ENCODE results near the gene MALT1.
"Not testable (repeated sequence)": the region's sequence is repeated elsewhere in the genome, so short reads cannot be mapped to it uniquely, and the experiment has no call there.

DNA sequence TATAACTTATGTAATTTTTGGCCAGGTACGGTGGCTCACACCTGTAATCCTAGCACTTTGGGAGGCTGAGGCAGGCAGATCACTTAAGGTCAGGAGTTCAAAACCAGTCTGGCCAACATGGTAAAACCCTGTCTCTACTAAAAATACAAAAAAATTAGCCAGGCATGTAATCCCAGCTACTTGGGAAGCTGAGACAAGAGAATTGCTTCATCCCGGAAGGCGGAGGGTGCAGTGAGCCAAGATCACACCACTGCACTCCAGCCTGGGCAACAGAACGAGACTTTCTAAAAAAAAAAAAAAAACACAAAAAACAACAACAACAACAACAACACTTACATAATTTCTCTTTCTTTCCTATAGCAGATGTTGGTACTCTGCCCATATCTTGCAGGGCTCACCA is 105.3 kb downstream of the MALT1 start:
- not testable (repeated sequence) for TF ChIP-seq POLR2A (IDR thresholded peaks at IDR 0.05)
- TF ChIP-seq, protein P1, sequence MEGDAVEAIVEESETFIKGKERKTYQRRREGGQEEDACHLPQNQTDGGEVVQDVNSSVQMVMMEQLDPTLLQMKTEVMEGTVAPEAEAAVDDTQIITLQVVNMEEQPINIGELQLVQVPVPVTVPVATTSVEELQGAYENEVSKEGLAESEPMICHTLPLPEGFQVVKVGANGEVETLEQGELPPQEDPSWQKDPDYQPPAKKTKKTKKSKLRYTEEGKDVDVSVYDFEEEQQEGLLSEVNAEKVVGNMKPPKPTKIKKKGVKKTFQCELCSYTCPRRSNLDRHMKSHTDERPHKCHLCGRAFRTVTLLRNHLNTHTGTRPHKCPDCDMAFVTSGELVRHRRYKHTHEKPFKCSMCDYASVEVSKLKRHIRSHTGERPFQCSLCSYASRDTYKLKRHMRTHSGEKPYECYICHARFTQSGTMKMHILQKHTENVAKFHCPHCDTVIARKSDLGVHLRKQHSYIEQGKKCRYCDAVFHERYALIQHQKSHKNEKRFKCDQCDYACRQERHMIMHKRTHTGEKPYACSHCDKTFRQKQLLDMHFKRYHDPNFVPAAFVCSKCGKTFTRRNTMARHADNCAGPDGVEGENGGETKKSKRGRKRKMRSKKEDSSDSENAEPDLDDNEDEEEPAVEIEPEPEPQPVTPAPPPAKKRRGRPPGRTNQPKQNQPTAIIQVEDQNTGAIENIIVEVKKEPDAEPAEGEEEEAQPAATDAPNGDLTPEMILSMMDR (IDR thresholded peaks at IDR 0.05 in 4 of 5, conservative IDR thresholded peaks at IDR 0.05 in 1 of 5), result not testable (repeated sequence)
